Middle frontal gyrus (tissue), 1 donor: ENCODE results near the gene UPK1A.

Source experiments
- DNase-seq: peaks from one replicate; pipeline ENCODE4 v3.0.0-alpha.2; 2015; ENCODE audit warnings: low spot score; ENCODE audit errors: extremely low spot score

The UPK1A gene

GRCh38 chr19:35666251-35666913, at the start of gene UPK1A:
Gene UPK1A, plus strand, starts transcription at chr19:35666517. Its CDS starts 296 bp downstream, at chr19:35666813.
- DNase-seq, result no peak

GRCh38 chr19:35618857-35619256, 47.5 kb upstream of the UPK1A start:
- no peak for DNase-seq

- DNase-seq, result no peak
Observed at GRCh38 chr19:35619290-35619923, 46.9 kb upstream of the UPK1A start.

- DNase-seq, result no peak
Observed at GRCh38 chr19:35620001-35620400, 46.3 kb upstream of the UPK1A start.

- no peak for DNase-seq
Observed at GRCh38 chr19:35621708-35622107, 44.6 kb upstream of the UPK1A start.

GRCh38 chr19:35622750-35623149, 43.6 kb upstream of the UPK1A start:
- no peak for DNase-seq

GRCh38 chr19:35623327-35624010, 42.8 kb upstream of the UPK1A start:
- DNase-seq, result peak; percentile 30

GRCh38 chr19:35628264-35628564, 38.1 kb upstream of the UPK1A start:
- no peak for DNase-seq

GRCh38 chr19:35628565-35629331, 37.6 kb upstream of the UPK1A start, which contains the start of gene RBM42:
Gene RBM42, plus strand, starts transcription at chr19:35629036. Its CDS starts 118 bp downstream, at chr19:35629154.
- peak; percentile 96 for DNase-seq

- DNase-seq, result no peak
Observed at GRCh38 chr19:35629332-35629633, 37.0 kb upstream of the UPK1A start.

GRCh38 chr19:35633727-35634440, 32.4 kb upstream of the UPK1A start:
- DNase-seq, result no peak

GRCh38 chr19:35636651-35637050, 29.7 kb upstream of the UPK1A start:
- no peak for DNase-seq

- no peak for DNase-seq
Observed at GRCh38 chr19:35637165-35637564, 29.2 kb upstream of the UPK1A start.

- no peak for DNase-seq
Observed at GRCh38 chr19:35639321-35639639, 27.0 kb upstream of the UPK1A start.

GRCh38 chr19:35639863-35640262, 26.5 kb upstream of the UPK1A start:
- DNase-seq, result no peak

- DNase-seq, result no peak
Observed at GRCh38 chr19:35641515-35642151, 24.7 kb upstream of the UPK1A start, which contains the start of gene ETV2. Gene ETV2, plus strand, starts transcription at chr19:35641745. Its CDS starts 716 bp downstream, at chr19:35642461.

GRCh38 chr19:35642312-35642711, 24.0 kb upstream of the UPK1A start:
- DNase-seq, result no peak

- no peak for DNase-seq
Observed at GRCh38 chr19:35642798-35643254, 23.5 kb upstream of the UPK1A start.

GRCh38 chr19:35643255-35644205, 22.8 kb upstream of the UPK1A start:
- no peak for DNase-seq
